IPS-18c (cell line): ENCODE results near the gene MFAP2.
"Not testable (repeated sequence)": the region's sequence is repeated elsewhere in the genome, so short reads cannot be mapped to it uniquely, and the experiment has no call there.

Source experiments
- H3K4me3 ChIP-seq: 2 replicates; pipeline ENCODE4 v1.7.0; 2013; ENCODE audit warnings: low read depth, mild to moderate bottlenecking, low read length, moderate library complexity; ENCODE audit not compliant: insufficient read depth
- H3K9me3 ChIP-seq: one replicate; pipeline ENCODE4 v1.6.1; 2013; ENCODE audit warnings: mild to moderate bottlenecking, low read length, moderate library complexity; ENCODE audit not compliant: control insufficient read depth, insufficient read depth

MFAP2 gene

GRCh38 chr1:16955186-16955585 lies 25.2 kb downstream of the MFAP2 start:
- no peaks in the 10 kb centered on the region for H3K9me3 ChIP-seq
- H3K4me3 ChIP-seq, result no peak overlapping the region

GRCh38 chr1:16954579-16954978 lies 25.8 kb downstream of the MFAP2 start:
- no peak overlapping the region for H3K4me3 ChIP-seq
- H3K9me3 ChIP-seq, result no peaks in the 10 kb centered on the region

GRCh38 chr1:16952376-16952775 lies 28.0 kb downstream of the MFAP2 start:
- H3K9me3 ChIP-seq, H3K4me3 ChIP-seq: not testable (repeated sequence)

- not testable (repeated sequence) for H3K4me3 ChIP-seq, H3K9me3 ChIP-seq
Observed at GRCh38 chr1:16949026-16949425, 31.4 kb downstream of the MFAP2 start.

- not testable (repeated sequence) for H3K9me3 ChIP-seq, H3K4me3 ChIP-seq
Observed at GRCh38 chr1:16948282-16948891, 32.0 kb downstream of the MFAP2 start.

- no peaks in the 10 kb centered on the region for H3K9me3 ChIP-seq
- H3K4me3 ChIP-seq, result no peak overlapping the region
Observed at GRCh38 chr1:16946646-16947045, 33.8 kb downstream of the MFAP2 start.

- H3K4me3 ChIP-seq, H3K9me3 ChIP-seq: not testable (repeated sequence)
Observed at GRCh38 chr1:16946185-16946584, 34.2 kb downstream of the MFAP2 start.

GRCh38 chr1:16945512-16945911 lies 34.9 kb downstream of the MFAP2 start:
- H3K4me3 ChIP-seq, H3K9me3 ChIP-seq: not testable (repeated sequence)

- no peak overlapping the region for H3K4me3 ChIP-seq
- no peaks in the 10 kb centered on the region for H3K9me3 ChIP-seq
Observed at GRCh38 chr1:16944038-16944437, 36.4 kb downstream of the MFAP2 start.

- not testable (repeated sequence) for H3K9me3 ChIP-seq, H3K4me3 ChIP-seq
Observed at GRCh38 chr1:16939386-16940180, 40.8 kb downstream of the MFAP2 start.

GRCh38 chr1:16938351-16939321 lies 41.8 kb downstream of the MFAP2 start:
- Histone ChIP-seq H3K4me3 (peak overlapping the region; percentile 42), H3K9me3 (no peaks in the 10 kb centered on the region)

GRCh38 chr1:16936580-16936979 lies 43.8 kb downstream of the MFAP2 start:
- not testable (repeated sequence) for H3K9me3 ChIP-seq, H3K4me3 ChIP-seq

GRCh38 chr1:16933945-16934344 lies 46.5 kb downstream of the MFAP2 start:
- not testable (repeated sequence) for H3K4me3 ChIP-seq, H3K9me3 ChIP-seq

- H3K4me3 ChIP-seq, H3K9me3 ChIP-seq: not testable (repeated sequence)
Observed at GRCh38 chr1:16931206-16931934, 49.0 kb downstream of the MFAP2 start.

GRCh38 chr1:16929146-16930041 lies 51.0 kb downstream of the MFAP2 start:
- H3K9me3 ChIP-seq, result not testable (repeated sequence)

GRCh38 chr1:16927711-16928485 lies 52.5 kb downstream of the MFAP2 start:
- no peaks in the 10 kb centered on the region for H3K9me3 ChIP-seq
- H3K4me3 ChIP-seq, result no peak overlapping the region; the same call in 1 of the 2 replicates

More at GRCh38 chr1:16929146-16930041, 51.0 kb downstream of the MFAP2 start:
- not testable (repeated sequence) for H3K4me3 ChIP-seq
